ENCODE measurements around the gene COLEC12. TPM values are rescaled to one million over a fixed set of nuclear protein-coding genes. Genes with fewer than 3 reads are reported as not detected.

The COLEC12 gene
- total RNA-seq, 4 donors from 2014 or later: 8.3 to 22.2 (median 21.4) TPM

- H3K36me3 ChIP-seq: no peaks in the 10 kb centered on the region
- no peak for DNase-seq (ENCODE audit: low spot score in 2 of 2)
- 54 to 64% methylated on average over 4 of the region's 4 CpGs for WGBS, 2 donors
- no peaks in the 10 kb centered on the region for H3K27me3 ChIP-seq
- no peaks in the 10 kb centered on the region for H3K9me3 ChIP-seq
- peaks cover 0 to 7% (median 0%) of the 10 kb centered on the region in 4 donors for H3K4me1 ChIP-seq
- H3K27ac ChIP-seq: no peak overlapping the region
- TF ChIP-seq EP300 (IDR thresholded peaks at IDR 0.05) (peak in 1 of 2 donors; percentile 35), CTCF (IDR thresholded peaks at IDR 0.05) (no peak), POLR2A (IDR thresholded peaks at IDR 0.05) (no peak)
- H3K4me3 ChIP-seq: no peak overlapping the region
Observed at GRCh38 chr18:484749-485464, 15.6 kb downstream of the COLEC12 start.

- 68 to 72% methylated on average over 5 of the region's 5 CpGs for WGBS, 2 donors
- TF ChIP-seq POLR2A (IDR thresholded peaks at IDR 0.05): no peak
- no peak for TF ChIP-seq EP300 (IDR thresholded peaks at IDR 0.05)
- TF ChIP-seq CTCF (IDR thresholded peaks at IDR 0.05): no peak
- H3K4me3 ChIP-seq: no peak overlapping the region
- no peaks in the 10 kb centered on the region for H3K27me3 ChIP-seq
- peak overlapping the region in 1 of 4 donors; percentile 43 for H3K27ac ChIP-seq
- H3K36me3 ChIP-seq: no peaks in the 10 kb centered on the region
- DNase-seq (ENCODE audit: low spot score in 2 of 2): no peak
- peaks cover 0 to 37% (median 3%) of the 10 kb centered on the region in 4 donors for H3K4me1 ChIP-seq
- H3K9me3 ChIP-seq: no peaks in the 10 kb centered on the region
Observed at GRCh38 chr18:478681-479080, 21.8 kb downstream of the COLEC12 start.

DNA sequence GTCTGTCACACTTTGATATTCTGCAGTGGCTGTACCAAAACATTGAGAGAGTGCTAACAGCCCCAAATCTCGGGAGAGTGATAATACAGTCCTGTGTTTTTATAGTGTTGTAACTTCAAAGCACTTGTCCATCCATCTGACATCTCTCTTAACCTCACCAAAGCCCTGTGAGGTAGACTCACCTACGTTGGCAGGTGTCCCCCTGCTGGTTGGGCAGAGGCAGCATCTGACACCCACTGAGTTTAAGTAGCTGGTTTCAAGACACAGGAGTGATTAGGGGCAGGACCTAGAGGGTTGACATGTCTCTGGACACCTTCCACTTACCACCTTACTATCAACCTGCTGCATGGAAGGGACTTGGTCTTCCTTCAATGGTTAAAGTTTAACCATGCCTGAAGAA lies 22.9 kb downstream of the COLEC12 start:
- TF ChIP-seq EP300 (IDR thresholded peaks at IDR 0.05) (no peak), POLR2A (IDR thresholded peaks at IDR 0.05) (no peak), CTCF (IDR thresholded peaks at IDR 0.05) (no peak)
- Histone ChIP-seq H3K36me3 (no peaks in the 10 kb centered on the region), H3K27me3 (no peaks in the 10 kb centered on the region), H3K4me3 (no peak overlapping the region), H3K4me1 (peaks cover 0 to 40% (median 3%) of the 10 kb centered on the region in 4 donors), H3K27ac (no peak overlapping the region), H3K9me3 (no peaks in the 10 kb centered on the region)
- 69% methylated on average over 2 of the region's 2 CpGs for WGBS, 2 donors
- DNase-seq (ENCODE audit: low spot score in 2 of 2): no peak

DNA sequence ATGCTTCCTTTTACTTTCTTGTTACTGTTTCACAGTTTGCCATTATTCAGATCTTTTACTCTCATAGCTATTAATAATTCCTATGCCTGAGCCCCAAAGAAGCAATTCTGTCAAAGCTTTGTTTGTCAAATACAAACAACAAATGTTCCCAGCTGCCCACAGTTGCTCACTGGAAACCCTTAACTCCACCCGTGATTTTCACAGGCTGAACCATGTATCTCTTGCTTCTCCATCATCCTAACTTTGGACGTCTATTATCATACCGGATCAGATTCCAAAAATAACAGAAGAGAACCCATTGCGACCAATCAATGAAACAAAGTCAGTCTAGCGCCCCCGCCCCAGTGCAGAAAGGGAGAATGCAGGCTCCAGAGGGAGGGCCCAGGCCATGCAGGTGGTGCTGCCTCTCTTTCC lies 24.2 kb downstream of the COLEC12 start:
- Histone ChIP-seq H3K4me3 (no peak overlapping the region), H3K27me3 (no peaks in the 10 kb centered on the region), H3K9me3 (no peaks in the 10 kb centered on the region), H3K36me3 (no peaks in the 10 kb centered on the region), H3K4me1 (peaks cover 0 to 51% (median 6%) of the 10 kb centered on the region in 4 donors), H3K27ac (peak overlapping the region in 2 of 4 donors; percentile 12 to 38)
- 42 to 46% methylated on average over 6 of the region's 6 CpGs for WGBS, 2 donors
- DNase-seq (ENCODE audit: low spot score in 2 of 2): no peak
- TF ChIP-seq EP300 (IDR thresholded peaks at IDR 0.05) (no peak), CTCF (IDR thresholded peaks at IDR 0.05) (no peak), POLR2A (IDR thresholded peaks at IDR 0.05) (no peak)

DNA sequence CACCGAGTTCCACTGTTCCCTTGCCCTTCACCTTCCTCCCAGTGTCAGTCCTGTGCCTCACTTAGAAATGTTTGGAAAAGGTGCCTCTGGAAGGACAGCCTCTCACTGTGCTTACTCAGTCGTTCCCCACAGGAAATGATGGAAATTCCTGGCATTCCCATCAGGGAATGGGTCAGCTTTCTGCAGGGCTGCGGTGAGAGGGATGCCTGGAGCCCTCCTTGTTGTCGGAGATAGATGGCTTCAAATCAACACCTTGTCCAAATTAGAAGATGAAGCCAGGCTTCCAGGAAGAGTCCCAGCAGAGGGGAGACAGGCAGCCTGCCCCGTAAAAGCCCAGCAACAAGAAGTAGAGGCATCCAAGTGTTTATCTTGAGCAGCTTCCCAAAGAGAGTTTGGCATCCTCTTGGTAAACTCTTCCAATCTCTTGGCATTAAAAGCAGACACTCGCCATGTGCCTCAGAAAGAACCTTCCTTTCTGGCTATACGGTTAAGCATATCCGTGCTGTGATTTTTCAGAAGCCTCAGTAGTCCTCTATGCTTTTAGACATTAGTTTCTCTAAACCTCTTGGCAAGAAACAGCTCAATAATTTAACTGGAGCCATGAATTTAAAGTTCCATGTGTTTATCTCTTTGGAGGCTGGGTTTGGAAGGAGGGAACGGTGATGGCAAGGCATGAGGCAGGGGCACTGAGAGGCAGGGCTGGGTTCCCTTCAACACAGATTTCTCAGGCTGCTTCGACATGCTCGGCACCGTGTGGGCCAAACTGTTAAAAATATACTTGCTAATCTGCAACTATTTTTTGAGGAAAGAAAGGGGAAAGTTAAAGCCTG lies 25.1 kb downstream of the COLEC12 start:
- peaks cover 0 to 59% (median 9%) of the 10 kb centered on the region in 4 donors for H3K4me1 ChIP-seq
- H3K4me3 ChIP-seq: no peak overlapping the region
- no peak for TF ChIP-seq POLR2A (IDR thresholded peaks at IDR 0.05)
- no peak for TF ChIP-seq CTCF (IDR thresholded peaks at IDR 0.05)
- peak in 1 of 2 donors; percentile 25 for TF ChIP-seq EP300 (IDR thresholded peaks at IDR 0.05)
- no peaks in the 10 kb centered on the region for H3K9me3 ChIP-seq
- H3K36me3 ChIP-seq: no peaks in the 10 kb centered on the region
- no peak for DNase-seq (ENCODE audit: low spot score in 2 of 2)
- H3K27ac ChIP-seq: peak overlapping the region in 3 of 4 donors; percentile 12 to 38 (median 15)
- WGBS, 2 donors: 35 to 39% methylated on average over 12 of the region's 12 CpGs
- H3K27me3 ChIP-seq: no peaks in the 10 kb centered on the region
